Psoas muscle (tissue), 8 donors: ENCODE results near the gene ENKD1. TPM values are rescaled to one million over a fixed set of nuclear protein-coding genes. Genes with fewer than 3 reads are reported as not detected.
A peak's percentile ranks its signal among the peaks of the same experiment; 100 is the strongest.

Experiments used
- ATAC-seq, 4 donors: fragments of 200-7000 bp; cut with Tn5 transposase; one replicate each; pipeline ENCODE4 v1.9.1; 2020; ENCODE audit warnings: moderate library complexity in 3 of 4, mild to moderate bottlenecking in 2 of 4
- DNase-seq, 2 donors: peaks; one replicate each; pipeline ENCODE4 v3.0.0-alpha.2; 2020
- H3K27ac ChIP-seq: fragments of 200-600 bp; one replicate; pipeline ENCODE4 v1.8.0; 2022
- H3K27me3 ChIP-seq, 3 donors: fragments of 200-600 bp in 1 of 3; one replicate each; pipeline versions ENCODE4 v1.6.1 to v1.8.0; 2013 to 2022; ENCODE audit warnings: low read length in 2 of 3, mild to moderate bottlenecking in 2 of 3, moderate library complexity in 1 of 3; ENCODE audit not compliant: insufficient read depth in 3 of 3
- H3K36me3 ChIP-seq, 2 donors: fragments of 200-600 bp in 1 of 2; one replicate each; pipeline versions ENCODE4 v1.6.1 to v1.8.0; 2013 to 2022; ENCODE audit warnings: low read depth in 1 of 2, mild to moderate bottlenecking in 1 of 2, moderate library complexity in 1 of 2; ENCODE audit not compliant: insufficient read depth in 1 of 2
- H3K4me1 ChIP-seq: fragments of 200-600 bp; one replicate; pipeline ENCODE4 v1.8.0; 2022
- H3K4me3 ChIP-seq: fragments of 200-600 bp; one replicate; pipeline ENCODE4 v1.8.0; 2022; ENCODE audit warnings: mild to moderate bottlenecking
- H3K9me3 ChIP-seq: fragments of 200-600 bp; one replicate; pipeline ENCODE4 v1.8.0; 2022
- WGBS, 3 donors: extraction: QIAGEN DNeasy Blood & Tissue Kit; methylation state at CpG; one replicate each; pipeline versions ENCODE4 v1.1.6 to v1.1.7; 2013; 5-methylcytosine and 5-hydroxymethylcytosine counted together
- intact Hi-C, 2 donors: fragments of 100-400 bp; cut with DNase I; formaldehyde crosslinking; loops; one replicate each; pipeline versions ENCODE4 v1.11.0 to v1.14.2; 2022
- polyA plus RNA-seq, 3 donors: library from polyadenylated mRNA; stranded (reverse); fragments of 200-250 nt; gene quantifications; one replicate each; pipeline ENCODE4 v1.2.3, GENCODE V29; 2013
- total RNA-seq, 4 donors: library from RNA; stranded (reverse); fragmentation: NEBNext Ultra II Directional in 2 of 4; extraction: Animal tissue kit (Norgen Biotek cat#: 25700) in 2 of 4; gene quantifications; one replicate each; pipeline versions ENCODE4 v1.2.1 to v1.2.4, GENCODE V29; 2021 to 2023
- TF ChIP-seq, protein P1 (sequence below): fragments of 200-600 bp; IDR thresholded peaks from one replicate; pipeline ENCODE4 v1.8.0; 2022; ENCODE audit warnings: antibody characterized with exemption
- donor health status: healthy with polysubstance abuse.
- donor health status: DM: no; HTN: no; CAD: no; lungs with moderate emphysema.
- donor health status: Bipolar disorder and iron deficiency.
- donor health status: healthy.
- donor health status: DM: yes; HTN: yes; CAD: no.
- donor health status: DM: no; HTN: no; CAD: no.
- donor health status: DM: no; HTN: no; CAD: no.
- donor health status: DM: yes; HTN: yes; CAD: no.

Gene ENKD1
- total and polyA plus RNA-seq, 7 donors = 6.5 to 20.7 (median 7.6) TPM

GRCh38 chr16:67683767-67684166 is 17.2 kb upstream of the ENKD1 start:
- DNase-seq (no peak), ATAC-seq (no peak)
- H3K4me3 ChIP-seq = no peak overlapping the region
- intact Hi-C loops = no loop called here
- peaks cover 0 to 34% of the 10 kb centered on the region in 2 donors for H3K36me3 ChIP-seq
- H3K27ac ChIP-seq = no peak overlapping the region
- WGBS, 3 donors = 95 to 96% (median 96%) methylated on average over 4 of the region's 4 CpGs
- H3K4me1 ChIP-seq = no peaks in the 10 kb centered on the region
- TF ChIP-seq, protein P1, sequence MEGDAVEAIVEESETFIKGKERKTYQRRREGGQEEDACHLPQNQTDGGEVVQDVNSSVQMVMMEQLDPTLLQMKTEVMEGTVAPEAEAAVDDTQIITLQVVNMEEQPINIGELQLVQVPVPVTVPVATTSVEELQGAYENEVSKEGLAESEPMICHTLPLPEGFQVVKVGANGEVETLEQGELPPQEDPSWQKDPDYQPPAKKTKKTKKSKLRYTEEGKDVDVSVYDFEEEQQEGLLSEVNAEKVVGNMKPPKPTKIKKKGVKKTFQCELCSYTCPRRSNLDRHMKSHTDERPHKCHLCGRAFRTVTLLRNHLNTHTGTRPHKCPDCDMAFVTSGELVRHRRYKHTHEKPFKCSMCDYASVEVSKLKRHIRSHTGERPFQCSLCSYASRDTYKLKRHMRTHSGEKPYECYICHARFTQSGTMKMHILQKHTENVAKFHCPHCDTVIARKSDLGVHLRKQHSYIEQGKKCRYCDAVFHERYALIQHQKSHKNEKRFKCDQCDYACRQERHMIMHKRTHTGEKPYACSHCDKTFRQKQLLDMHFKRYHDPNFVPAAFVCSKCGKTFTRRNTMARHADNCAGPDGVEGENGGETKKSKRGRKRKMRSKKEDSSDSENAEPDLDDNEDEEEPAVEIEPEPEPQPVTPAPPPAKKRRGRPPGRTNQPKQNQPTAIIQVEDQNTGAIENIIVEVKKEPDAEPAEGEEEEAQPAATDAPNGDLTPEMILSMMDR = no peak
- no peaks in the 10 kb centered on the region for H3K27me3 ChIP-seq
- H3K9me3 ChIP-seq = no peaks in the 10 kb centered on the region

GRCh38 chr16:67679935-67680897 is 13.7 kb upstream of the ENKD1 start:
- WGBS, 3 donors = 88 to 94% (median 93%) methylated on average over 10 of the region's 10 CpGs
- H3K4me3 ChIP-seq = no peak overlapping the region
- TF ChIP-seq, protein P1 = no peak

DNA sequence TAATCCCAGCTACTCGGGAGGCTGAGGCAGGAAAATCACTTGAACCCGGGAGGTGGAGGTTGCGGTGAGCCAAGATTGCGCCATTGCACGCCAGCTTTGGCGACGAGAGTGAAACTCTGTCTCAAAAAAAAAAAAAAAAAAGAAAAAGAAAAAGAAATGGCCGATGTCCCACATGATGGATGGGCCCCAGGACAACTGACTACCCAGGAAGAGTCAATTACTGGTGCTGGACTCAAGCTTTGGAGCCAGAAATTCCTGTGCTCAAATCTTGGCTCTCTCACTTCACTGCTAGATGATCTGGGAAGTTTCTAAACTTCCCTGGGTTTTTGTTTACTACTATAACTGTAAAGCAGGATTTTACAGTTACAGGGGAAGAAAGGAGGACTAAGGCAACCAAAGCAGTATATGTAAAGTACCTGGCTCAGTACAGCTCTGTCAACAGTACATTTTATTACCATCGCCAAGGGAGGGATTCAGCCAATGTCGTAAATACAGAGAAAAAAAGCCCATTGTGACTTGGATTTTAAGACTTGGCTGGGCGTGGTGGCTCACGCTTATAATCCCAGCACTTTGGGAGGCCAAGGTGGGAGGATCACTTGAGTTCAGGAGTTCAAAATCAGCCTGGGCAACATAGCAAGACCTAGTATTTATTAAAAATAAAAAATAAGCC is 11.9 kb upstream of the ENKD1 start:
- H3K27ac ChIP-seq = no peak overlapping the region
- no peak overlapping the region for H3K4me3 ChIP-seq
- 67 to 79% (median 78%) methylated on average over 12 of the region's 12 CpGs for WGBS, 3 donors
- TF ChIP-seq, protein P1 = no peak
- no peaks in the 10 kb centered on the region for H3K27me3 ChIP-seq
- ATAC-seq = peak in 2 of 4 donors; percentile 23 to 43
- H3K4me1 ChIP-seq = peaks cover 7% of the 10 kb centered on the region
- intact Hi-C loops = loop anchor here (10.0 kb wide), 3 partner anchors 246 to 366 kb away; partner anchors contain the start of genes DDX28 (in 1 of the 2) and DUS2 (in 1 of the 2)
- no peak for DNase-seq
- H3K9me3 ChIP-seq = no peaks in the 10 kb centered on the region
- H3K36me3 ChIP-seq = peaks cover 0 to 30% of the 10 kb centered on the region in 2 donors

More at GRCh38 chr16:67679935-67680897, 13.7 kb upstream of the ENKD1 start:
- Histone ChIP-seq H3K4me1 (no peaks in the 10 kb centered on the region), H3K27me3 (no peaks in the 10 kb centered on the region), H3K9me3 (no peaks in the 10 kb centered on the region), H3K36me3 (peaks cover 0 to 35% of the 10 kb centered on the region in 2 donors), H3K27ac (no peak overlapping the region)
- ATAC-seq (no peak), DNase-seq (no peak)
- intact Hi-C loops = loop anchor here (10.0 kb wide), 3 partner anchors 245 to 365 kb away; partner anchors contain the start of genes DDX28 (in 1 of the 2) and DUS2 (in 1 of the 2)

- ATAC-seq (no peak), DNase-seq (no peak)
- Histone ChIP-seq H3K4me3 (no peak overlapping the region), H3K27ac (no peak overlapping the region), H3K27me3 (no peaks in the 10 kb centered on the region), H3K36me3 (peaks cover 0 to 22% of the 10 kb centered on the region in 2 donors), H3K9me3 (no peaks in the 10 kb centered on the region), H3K4me1 (peaks cover 14% of the 10 kb centered on the region)
- 94 to 100% (median 100%) methylated on average over 1 of the region's 1 CpG for whole genome bisulfite sequencing, 3 donors
- intact Hi-C loops = loop anchor here (10.0 kb wide), 3 partner anchors 247 to 367 kb away; partner anchors contain the start of genes DDX28 (in 1 of the 2) and DUS2 (in 1 of the 2)
- TF ChIP-seq, protein P1 = no peak
These were observed 11.2 kb upstream of the ENKD1 start for GRCh38 chr16:67677712-67678111.
